NCI-H345 (cell line): ENCODE measurements around the gene ZNF138.
A peak's percentile ranks its signal among the peaks of the same experiment; 100 is the strongest.

Source experiments
- DNase-seq: peaks from one replicate; lab custom pipeline; 2025; lab: John Stamatoyannopoulos, UW

Gene ZNF138

GRCh38 chr7:64875658-64876406 is 81.6 kb downstream of the ZNF138 start:
- no peak for DNase-seq

GRCh38 chr7:64876792-64877713 is 82.8 kb downstream of the ZNF138 start:
- peak; percentile 86 for DNase-seq

DNA sequence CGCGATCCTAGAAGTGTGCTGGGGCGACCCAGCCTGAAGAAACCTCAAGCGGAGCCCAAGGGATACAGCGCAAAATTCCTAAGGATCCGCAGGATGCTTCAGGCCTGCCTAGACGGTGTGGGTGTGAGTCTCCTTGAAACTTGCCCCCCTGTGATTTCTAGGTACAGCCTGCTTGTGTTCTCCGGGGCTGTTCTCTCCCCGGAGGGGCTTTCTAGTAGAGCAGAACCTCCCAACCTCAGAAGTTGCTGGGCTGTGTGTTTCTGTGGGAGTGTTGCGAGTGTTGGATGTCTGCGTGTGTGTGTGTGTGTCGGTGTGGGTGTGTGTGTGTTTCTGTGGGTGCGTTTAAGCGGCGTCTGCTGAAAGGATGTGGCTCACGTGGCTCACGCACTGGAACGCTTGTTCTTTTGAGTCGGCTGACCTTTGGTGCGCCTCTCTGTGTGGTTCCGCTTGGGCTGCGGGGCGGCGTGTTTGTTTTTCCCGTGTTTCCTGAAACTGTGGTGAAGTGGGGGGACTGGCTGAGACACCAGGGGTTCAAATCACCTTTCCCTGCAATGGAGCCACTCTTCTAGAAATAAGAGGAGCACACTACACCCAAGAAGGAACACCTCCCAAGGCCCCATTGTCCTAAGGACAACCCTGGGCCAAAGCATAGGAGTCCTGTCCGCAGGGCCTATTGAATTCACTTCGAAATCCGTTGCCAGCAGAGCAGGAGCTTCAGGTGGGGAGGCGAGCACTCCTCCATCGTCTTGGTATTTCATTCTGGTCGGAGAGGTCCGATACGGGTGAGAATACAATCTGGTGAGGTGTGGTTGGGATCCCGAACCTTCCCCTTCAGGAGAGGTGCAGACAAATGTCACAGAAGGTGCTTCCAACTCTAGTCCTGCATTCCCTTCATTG is 83.7 kb downstream of the ZNF138 start:
- no peak for DNase-seq

- no peak for DNase-seq
Measured at GRCh38 chr7:64878684-64879083, 84.5 kb downstream of the ZNF138 start.

GRCh38 chr7:64879086-64879730 is 85.0 kb downstream of the ZNF138 start:
- DNase-seq, result no peak

- DNase-seq, result no peak
Measured at GRCh38 chr7:64879800-64880199, 85.6 kb downstream of the ZNF138 start.

DNA sequence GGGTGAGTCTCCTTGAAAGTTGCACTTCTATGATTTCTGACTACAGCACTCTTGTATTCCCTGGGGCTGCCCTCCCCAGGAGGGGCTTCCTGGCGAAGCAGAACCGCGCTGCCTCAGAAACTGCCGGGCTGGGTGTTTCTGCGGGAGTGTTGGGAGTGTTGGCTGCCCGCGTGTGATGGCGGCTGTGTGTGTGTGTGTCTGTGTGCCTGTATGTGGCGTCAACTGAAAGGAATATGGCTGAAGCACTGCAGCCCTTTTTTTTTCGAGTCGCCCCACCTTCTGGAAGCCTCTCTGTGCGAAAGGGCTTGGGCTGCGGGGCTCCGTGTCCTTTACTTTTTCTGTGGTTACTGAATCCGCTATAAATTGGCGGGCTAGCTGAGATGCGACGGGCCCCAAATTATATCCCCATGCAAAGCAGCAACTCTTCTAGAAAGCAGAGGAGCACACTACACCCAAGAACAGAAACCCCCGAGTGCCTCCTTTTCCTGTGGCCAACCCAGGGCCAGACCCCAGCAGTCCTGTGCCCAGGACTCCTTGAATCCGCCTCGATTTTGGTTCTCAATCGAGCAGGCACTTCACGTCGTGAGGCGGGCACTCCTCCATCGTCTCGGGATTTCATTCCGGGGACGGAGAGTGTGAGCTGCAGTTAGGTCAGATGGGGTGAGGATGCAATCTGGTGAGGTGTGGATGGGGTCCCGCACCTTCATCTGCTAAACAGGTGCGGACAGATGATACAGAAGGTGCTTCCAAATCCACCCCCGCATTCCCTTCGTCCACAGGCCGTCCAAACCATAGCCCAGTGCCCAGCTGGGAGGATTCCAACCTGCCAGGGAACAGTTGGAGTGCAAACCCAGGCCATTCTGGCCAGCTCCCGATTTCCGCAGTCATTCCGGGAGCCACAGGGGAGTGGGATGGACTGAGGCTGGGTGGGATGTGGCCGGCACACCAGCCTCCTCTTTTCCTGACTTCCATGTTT is 86.4 kb downstream of the ZNF138 start:
- DNase-seq, result no peak

DNA sequence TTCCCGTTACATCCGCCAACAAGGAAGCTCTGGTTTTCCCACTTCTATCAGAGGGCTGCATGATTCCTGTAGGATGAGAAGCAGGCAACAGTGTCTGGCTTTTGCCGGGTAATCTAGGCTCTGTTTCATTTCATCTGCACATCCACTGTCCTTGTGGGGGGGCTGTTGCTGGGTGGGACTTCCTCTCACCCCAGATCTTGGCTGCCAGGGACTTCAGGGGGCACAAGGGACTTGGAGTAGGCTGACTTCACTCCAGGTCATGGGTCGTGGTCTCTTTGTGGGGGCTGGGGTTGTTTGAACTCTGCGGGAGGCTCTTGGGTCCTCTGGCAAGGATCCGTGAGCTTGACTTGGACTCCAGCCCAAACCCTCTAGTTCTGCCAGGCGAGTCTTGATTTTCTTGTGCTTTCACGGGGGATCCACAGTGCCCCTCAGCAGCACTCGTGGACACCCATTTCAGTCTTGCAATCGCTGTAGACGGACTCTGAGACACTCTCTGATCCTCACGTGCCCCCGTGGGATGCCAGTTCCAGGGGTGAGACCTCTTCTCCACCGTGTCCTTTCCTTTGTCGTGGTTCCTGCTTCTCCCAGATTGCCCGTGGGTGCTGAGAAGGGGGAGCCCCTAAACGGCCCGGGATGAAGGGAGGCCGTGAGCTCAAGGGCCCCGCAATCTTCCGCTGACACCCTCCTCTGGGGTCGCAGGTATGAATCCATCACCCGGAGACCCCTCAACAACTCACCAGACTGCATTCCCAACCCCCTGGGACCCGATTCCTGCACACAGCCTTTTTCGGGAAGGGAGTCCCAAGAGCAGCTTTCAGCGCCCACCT is 87.4 kb downstream of the ZNF138 start:
- no peak for DNase-seq

- no peak for DNase-seq
Measured at GRCh38 chr7:64882341-64883112, 88.3 kb downstream of the ZNF138 start.
